IMR-90 (cell line): ENCODE measurements around the gene SGPL1. TPM values are rescaled to one million over a fixed set of nuclear protein-coding genes. Genes with fewer than 3 reads are reported as not detected.

Source experiments
- polyA plus RNA-seq, 3 experiments: library from polyadenylated mRNA; depleted of rRNA; stranded (reverse); fragments of >200 nt; gene quantifications; 2 replicates each; pipeline ENCODE4 v1.2.3, GENCODE V29; 2012; ENCODE audit warnings: low replicate concordance in 1 of 3
- total RNA-seq: library from RNA; depleted of rRNA; stranded (reverse); fragments of >200 nt; gene quantifications from 2 replicates; pipeline ENCODE4 v1.2.3, GENCODE V29; 2012
- TF ChIP-seq, protein P1 (sequence below): fragments of 150-350 bp; IDR thresholded peaks from 2 replicates; pipeline ENCODE4 v1.6.1; 2017; ENCODE audit warnings: mild to moderate bottlenecking, antibody characterized with exemption, low read length, low read depth

Gene SGPL1
- total and polyA plus RNA-seq, 2 of the 4 experiments (the other 2 are of a cell fraction), result 12.2 to 26.7 TPM

DNA sequence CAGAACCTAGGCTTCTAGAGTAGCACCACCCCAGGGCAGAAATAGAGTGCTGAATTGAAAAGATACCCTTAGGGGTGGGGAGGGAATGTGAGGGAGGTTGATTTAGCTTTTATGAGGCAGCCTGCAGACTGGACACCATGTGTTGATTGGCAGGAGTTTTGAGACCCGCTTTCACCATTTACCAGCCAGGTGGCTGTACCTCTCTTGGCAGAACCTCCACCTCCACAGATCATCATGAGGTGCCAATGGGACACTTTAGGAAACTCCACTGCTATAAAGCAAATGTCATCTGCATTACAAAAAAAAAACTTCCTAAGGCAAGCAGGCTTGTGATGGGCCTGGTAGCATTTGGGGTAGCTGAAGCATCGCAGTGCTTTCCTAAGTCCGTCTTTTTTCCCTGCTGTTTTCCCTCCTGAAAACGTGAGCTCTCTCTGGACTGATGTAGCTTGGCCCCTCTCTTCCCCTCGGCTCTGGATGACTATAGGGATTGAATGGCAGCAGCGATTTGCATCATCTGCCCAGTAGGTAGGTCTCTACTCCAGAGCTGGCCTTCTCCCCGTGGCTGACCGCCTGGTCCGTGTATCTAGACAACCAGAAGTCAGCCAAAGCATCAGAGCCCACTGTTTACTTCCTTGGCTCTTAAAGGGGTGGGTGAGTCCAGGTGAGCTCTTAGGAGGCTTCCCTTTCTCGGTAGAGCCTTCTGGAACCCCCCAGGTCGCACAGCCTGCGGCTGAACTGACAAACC, 71.3 kb downstream of the SGPL1 start (continued):
- TF ChIP-seq, protein P1, sequence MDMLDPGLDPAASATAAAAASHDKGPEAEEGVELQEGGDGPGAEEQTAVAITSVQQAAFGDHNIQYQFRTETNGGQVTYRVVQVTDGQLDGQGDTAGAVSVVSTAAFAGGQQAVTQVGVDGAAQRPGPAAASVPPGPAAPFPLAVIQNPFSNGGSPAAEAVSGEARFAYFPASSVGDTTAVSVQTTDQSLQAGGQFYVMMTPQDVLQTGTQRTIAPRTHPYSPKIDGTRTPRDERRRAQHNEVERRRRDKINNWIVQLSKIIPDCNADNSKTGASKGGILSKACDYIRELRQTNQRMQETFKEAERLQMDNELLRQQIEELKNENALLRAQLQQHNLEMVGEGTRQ, result no peak
